ENCODE data around the gene RIOX2.

Gene RIOX2

GRCh38 chr3:97987306-97987705 lies 15.1 kb upstream of the RIOX2 start:
- no peak overlapping the region for H3K9ac ChIP-seq (ENCODE audit: low read length)
- no peak overlapping the region for H3K27ac ChIP-seq (ENCODE audit: low read length)
- H3K4me3 ChIP-seq (ENCODE audit: low read length) = no peak overlapping the region
- no peaks in the 10 kb centered on the region for H3K4me1 ChIP-seq (ENCODE audit: control insufficient read depth, low read depth, low read length)
- H3K27me3 ChIP-seq (ENCODE audit: control insufficient read depth, insufficient read depth, low read length) = no peaks in the 10 kb centered on the region
- H3K9me3 ChIP-seq (ENCODE audit: control insufficient read depth, low read depth, low read length) = no peaks in the 10 kb centered on the region
- no peaks in the 10 kb centered on the region for H3K36me3 ChIP-seq (ENCODE audit: control insufficient read depth, low read depth, low read length)

- H3K4me1 ChIP-seq (ENCODE audit: control insufficient read depth, low read depth, low read length) = no peaks in the 10 kb centered on the region
- no peaks in the 10 kb centered on the region for H3K36me3 ChIP-seq (ENCODE audit: control insufficient read depth, low read depth, low read length)
- H3K9ac ChIP-seq (ENCODE audit: low read length) = no peak overlapping the region
- H3K27ac ChIP-seq (ENCODE audit: low read length) = no peak overlapping the region
- no peaks in the 10 kb centered on the region for H3K9me3 ChIP-seq (ENCODE audit: control insufficient read depth, low read depth, low read length)
- no peaks in the 10 kb centered on the region for H3K27me3 ChIP-seq (ENCODE audit: control insufficient read depth, insufficient read depth, low read length)
- no peak overlapping the region for H3K4me3 ChIP-seq (ENCODE audit: low read length)
These were observed 11.8 kb upstream of the RIOX2 start for GRCh38 chr3:97983933-97984491.

GRCh38 chr3:97981886-97982285 lies 9.7 kb upstream of the RIOX2 start:
- Histone ChIP-seq H3K4me1 (ENCODE audit: control insufficient read depth, low read depth, low read length) (peaks cover 5% of the 10 kb centered on the region), H3K27ac (ENCODE audit: low read length) (no peak overlapping the region)

GRCh38 chr3:97979610-97980009 lies 7.4 kb upstream of the RIOX2 start:
- no peak overlapping the region for H3K4me3 ChIP-seq (ENCODE audit: low read length)
- H3K27ac ChIP-seq (ENCODE audit: low read length) = no peak overlapping the region
- H3K27me3 ChIP-seq (ENCODE audit: control insufficient read depth, insufficient read depth, low read length) = no peaks in the 10 kb centered on the region
- no peaks in the 10 kb centered on the region for H3K36me3 ChIP-seq (ENCODE audit: control insufficient read depth, low read depth, low read length)
- no peaks in the 10 kb centered on the region for H3K9me3 ChIP-seq (ENCODE audit: control insufficient read depth, low read depth, low read length)
- peaks cover 5% of the 10 kb centered on the region for H3K4me1 ChIP-seq (ENCODE audit: control insufficient read depth, low read depth, low read length)
- H3K9ac ChIP-seq (ENCODE audit: low read length) = no peak overlapping the region

More at GRCh38 chr3:97981886-97982285, 9.7 kb upstream of the RIOX2 start:
- no peaks in the 10 kb centered on the region for H3K36me3 ChIP-seq (ENCODE audit: control insufficient read depth, low read depth, low read length)
- no peaks in the 10 kb centered on the region for H3K9me3 ChIP-seq (ENCODE audit: control insufficient read depth, low read depth, low read length)
- no peaks in the 10 kb centered on the region for H3K27me3 ChIP-seq (ENCODE audit: control insufficient read depth, insufficient read depth, low read length)
- H3K4me3 ChIP-seq (ENCODE audit: low read length) = no peak overlapping the region
- H3K9ac ChIP-seq (ENCODE audit: low read length) = no peak overlapping the region

- H3K4me1 ChIP-seq (ENCODE audit: control insufficient read depth, low read depth, low read length) = peaks cover 5% of the 10 kb centered on the region
- H3K4me3 ChIP-seq (ENCODE audit: low read length) = no peak overlapping the region
- H3K9ac ChIP-seq (ENCODE audit: low read length) = no peak overlapping the region
- no peaks in the 10 kb centered on the region for H3K36me3 ChIP-seq (ENCODE audit: control insufficient read depth, low read depth, low read length)
- H3K9me3 ChIP-seq (ENCODE audit: control insufficient read depth, low read depth, low read length) = no peaks in the 10 kb centered on the region
- H3K27me3 ChIP-seq (ENCODE audit: control insufficient read depth, insufficient read depth, low read length) = peaks cover 22% of the 10 kb centered on the region
- no peak overlapping the region for H3K27ac ChIP-seq (ENCODE audit: low read length)
These were observed 3.2 kb upstream of the RIOX2 start for GRCh38 chr3:97975466-97975865.

GRCh38 chr3:97974996-97975395 lies 2.8 kb upstream of the RIOX2 start:
- Histone ChIP-seq H3K9ac (ENCODE audit: low read length) (no peak overlapping the region), H3K27me3 (ENCODE audit: control insufficient read depth, insufficient read depth, low read length) (peaks cover 22% of the 10 kb centered on the region), H3K27ac (ENCODE audit: low read length) (no peak overlapping the region), H3K4me1 (ENCODE audit: control insufficient read depth, low read depth, low read length) (peaks cover 5% of the 10 kb centered on the region), H3K36me3 (ENCODE audit: control insufficient read depth, low read depth, low read length) (no peaks in the 10 kb centered on the region), H3K4me3 (ENCODE audit: low read length) (no peak overlapping the region), H3K9me3 (ENCODE audit: control insufficient read depth, low read depth, low read length) (no peaks in the 10 kb centered on the region)

- Histone ChIP-seq H3K4me3 (ENCODE audit: low read length) (no peak overlapping the region), H3K27me3 (ENCODE audit: control insufficient read depth, insufficient read depth, low read length) (peaks cover 22% of the 10 kb centered on the region), H3K27ac (ENCODE audit: low read length) (no peak overlapping the region), H3K36me3 (ENCODE audit: control insufficient read depth, low read depth, low read length) (no peaks in the 10 kb centered on the region), H3K4me1 (ENCODE audit: control insufficient read depth, low read depth, low read length) (no peaks in the 10 kb centered on the region), H3K9me3 (ENCODE audit: control insufficient read depth, low read depth, low read length) (no peaks in the 10 kb centered on the region), H3K9ac (ENCODE audit: low read length) (no peak overlapping the region)
These were observed 745 bp upstream of the RIOX2 start for GRCh38 chr3:97972976-97973375.

GRCh38 chr3:97970956-97971620 lies 1.1 kb downstream of the RIOX2 start:
- no peaks in the 10 kb centered on the region for H3K36me3 ChIP-seq (ENCODE audit: control insufficient read depth, low read depth, low read length)
- H3K4me1 ChIP-seq (ENCODE audit: control insufficient read depth, low read depth, low read length) = no peaks in the 10 kb centered on the region
- peak overlapping the region; percentile 52 for H3K4me3 ChIP-seq (ENCODE audit: low read length)
- no peaks in the 10 kb centered on the region for H3K9me3 ChIP-seq (ENCODE audit: control insufficient read depth, low read depth, low read length)
- no peak overlapping the region for H3K27ac ChIP-seq (ENCODE audit: low read length)
- H3K27me3 ChIP-seq (ENCODE audit: control insufficient read depth, insufficient read depth, low read length) = peaks cover 22% of the 10 kb centered on the region
- H3K9ac ChIP-seq (ENCODE audit: low read length) = peak overlapping the region; percentile 26

- Histone ChIP-seq H3K4me1 (ENCODE audit: control insufficient read depth, low read depth, low read length) (no peaks in the 10 kb centered on the region), H3K4me3 (ENCODE audit: low read length) (no peak overlapping the region), H3K9me3 (ENCODE audit: control insufficient read depth, low read depth, low read length) (no peaks in the 10 kb centered on the region), H3K9ac (ENCODE audit: low read length) (no peak overlapping the region), H3K27ac (ENCODE audit: low read length) (no peak overlapping the region), H3K36me3 (ENCODE audit: control insufficient read depth, low read depth, low read length) (no peaks in the 10 kb centered on the region), H3K27me3 (ENCODE audit: control insufficient read depth, insufficient read depth, low read length) (peaks cover 22% of the 10 kb centered on the region)
These were observed 2.1 kb downstream of the RIOX2 start for GRCh38 chr3:97970156-97970555.

GRCh38 chr3:97969541-97969940 lies 2.7 kb downstream of the RIOX2 start:
- peaks cover 22% of the 10 kb centered on the region for H3K27me3 ChIP-seq (ENCODE audit: control insufficient read depth, insufficient read depth, low read length)
- no peaks in the 10 kb centered on the region for H3K4me1 ChIP-seq (ENCODE audit: control insufficient read depth, low read depth, low read length)
- H3K27ac ChIP-seq (ENCODE audit: low read length) = no peak overlapping the region
- no peak overlapping the region for H3K9ac ChIP-seq (ENCODE audit: low read length)
- H3K36me3 ChIP-seq (ENCODE audit: control insufficient read depth, low read depth, low read length) = no peaks in the 10 kb centered on the region
- no peaks in the 10 kb centered on the region for H3K9me3 ChIP-seq (ENCODE audit: control insufficient read depth, low read depth, low read length)
- H3K4me3 ChIP-seq (ENCODE audit: low read length) = no peak overlapping the region

GRCh38 chr3:97968376-97968775 lies 3.9 kb downstream of the RIOX2 start:
- no peak overlapping the region for H3K4me3 ChIP-seq (ENCODE audit: low read length)
- no peaks in the 10 kb centered on the region for H3K4me1 ChIP-seq (ENCODE audit: control insufficient read depth, low read depth, low read length)
- H3K27me3 ChIP-seq (ENCODE audit: control insufficient read depth, insufficient read depth, low read length) = peaks cover 16% of the 10 kb centered on the region

GRCh38 chr3:97967966-97968365 lies 4.3 kb downstream of the RIOX2 start:
- no peak overlapping the region for H3K9ac ChIP-seq (ENCODE audit: low read length)

More at GRCh38 chr3:97968376-97968775, 3.9 kb downstream of the RIOX2 start:
- no peak overlapping the region for H3K9ac ChIP-seq (ENCODE audit: low read length)
- no peaks in the 10 kb centered on the region for H3K9me3 ChIP-seq (ENCODE audit: control insufficient read depth, low read depth, low read length)
- H3K36me3 ChIP-seq (ENCODE audit: control insufficient read depth, low read depth, low read length) = no peaks in the 10 kb centered on the region
- H3K27ac ChIP-seq (ENCODE audit: low read length) = no peak overlapping the region

More at GRCh38 chr3:97967966-97968365, 4.3 kb downstream of the RIOX2 start:
- H3K9me3 ChIP-seq (ENCODE audit: control insufficient read depth, low read depth, low read length) = no peaks in the 10 kb centered on the region
- H3K4me3 ChIP-seq (ENCODE audit: low read length) = no peak overlapping the region
- no peaks in the 10 kb centered on the region for H3K36me3 ChIP-seq (ENCODE audit: control insufficient read depth, low read depth, low read length)
- H3K27ac ChIP-seq (ENCODE audit: low read length) = no peak overlapping the region
- H3K4me1 ChIP-seq (ENCODE audit: control insufficient read depth, low read depth, low read length) = no peaks in the 10 kb centered on the region
- peaks cover 12% of the 10 kb centered on the region for H3K27me3 ChIP-seq (ENCODE audit: control insufficient read depth, insufficient read depth, low read length)

All from iPS-18a (cell line).